Measurements from ENCODE around the gene H6PD.

The H6PD gene

DNA sequence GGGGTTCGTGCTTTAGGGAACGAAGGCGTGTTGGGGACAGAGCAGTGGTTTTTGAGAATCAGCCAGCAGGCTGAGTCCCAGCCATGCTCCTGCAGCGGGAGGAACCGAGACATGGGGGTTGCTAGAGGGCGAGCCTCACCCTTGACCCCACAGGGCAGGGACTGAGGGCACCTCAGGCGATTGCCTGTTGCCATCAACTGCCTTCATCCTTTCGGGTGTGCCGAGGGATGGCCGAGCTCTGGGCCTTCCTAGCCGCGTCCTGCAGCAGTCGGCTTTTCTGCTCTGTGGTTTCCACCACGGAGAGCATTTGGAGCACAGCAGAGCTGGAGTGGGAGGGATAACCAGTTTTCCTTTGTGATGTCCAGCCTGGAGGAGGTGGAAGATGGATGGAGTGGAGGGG lies 71.4 kb downstream of the H6PD start:
- no peak overlapping the region for H3K4me3 ChIP-seq (replicated peaks; ENCODE audit: insufficient read depth, low read length)
- no peak overlapping the region for H3K27ac ChIP-seq (replicated peaks)
- no peak for DNase-seq (ENCODE audit: low read depth in 1 of 2, low spot score in 1 of 2)
- TF ChIP-seq SPI1 (IDR thresholded peaks at IDR 0.05; ENCODE audit: borderline replicate concordance, low read depth) (no peak), POLR2AphosphoS5 (IDR thresholded peaks at IDR 0.05; ENCODE audit: low read depth) (no peak)
- TF ChIP-seq, protein P1, sequence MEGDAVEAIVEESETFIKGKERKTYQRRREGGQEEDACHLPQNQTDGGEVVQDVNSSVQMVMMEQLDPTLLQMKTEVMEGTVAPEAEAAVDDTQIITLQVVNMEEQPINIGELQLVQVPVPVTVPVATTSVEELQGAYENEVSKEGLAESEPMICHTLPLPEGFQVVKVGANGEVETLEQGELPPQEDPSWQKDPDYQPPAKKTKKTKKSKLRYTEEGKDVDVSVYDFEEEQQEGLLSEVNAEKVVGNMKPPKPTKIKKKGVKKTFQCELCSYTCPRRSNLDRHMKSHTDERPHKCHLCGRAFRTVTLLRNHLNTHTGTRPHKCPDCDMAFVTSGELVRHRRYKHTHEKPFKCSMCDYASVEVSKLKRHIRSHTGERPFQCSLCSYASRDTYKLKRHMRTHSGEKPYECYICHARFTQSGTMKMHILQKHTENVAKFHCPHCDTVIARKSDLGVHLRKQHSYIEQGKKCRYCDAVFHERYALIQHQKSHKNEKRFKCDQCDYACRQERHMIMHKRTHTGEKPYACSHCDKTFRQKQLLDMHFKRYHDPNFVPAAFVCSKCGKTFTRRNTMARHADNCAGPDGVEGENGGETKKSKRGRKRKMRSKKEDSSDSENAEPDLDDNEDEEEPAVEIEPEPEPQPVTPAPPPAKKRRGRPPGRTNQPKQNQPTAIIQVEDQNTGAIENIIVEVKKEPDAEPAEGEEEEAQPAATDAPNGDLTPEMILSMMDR (IDR thresholded peaks at IDR 0.05; ENCODE audit: insufficient read depth, low read length) = no peak
- no peaks in the 10 kb centered on the region for H3K27me3 ChIP-seq (ENCODE audit: insufficient read depth, poor library complexity, severe bottlenecking)

DNA sequence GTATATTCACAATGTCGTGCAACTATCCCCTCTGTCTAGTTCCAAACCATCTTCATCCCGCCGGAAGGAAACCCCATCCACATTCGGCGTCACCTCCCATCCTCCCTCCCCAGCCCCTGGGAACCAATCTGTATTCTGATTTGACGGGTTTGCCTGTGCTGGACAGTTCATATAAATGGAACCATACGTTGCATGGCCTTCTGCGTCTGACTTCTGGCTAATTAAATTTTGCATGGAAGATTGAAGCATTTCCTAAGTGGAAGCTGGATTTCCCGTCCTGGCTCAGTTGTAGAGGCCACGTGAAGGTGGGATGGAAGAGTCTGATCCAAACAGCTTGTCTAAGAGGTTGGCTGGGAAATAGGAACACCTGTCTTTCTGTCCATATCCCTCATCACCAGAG lies 72.7 kb downstream of the H6PD start:
- H3K4me3 ChIP-seq (replicated peaks; ENCODE audit: insufficient read depth, low read length) = no peak overlapping the region
- DNase-seq (ENCODE audit: low read depth in 1 of 2, low spot score in 1 of 2) = no peak
- TF ChIP-seq, protein P2, sequence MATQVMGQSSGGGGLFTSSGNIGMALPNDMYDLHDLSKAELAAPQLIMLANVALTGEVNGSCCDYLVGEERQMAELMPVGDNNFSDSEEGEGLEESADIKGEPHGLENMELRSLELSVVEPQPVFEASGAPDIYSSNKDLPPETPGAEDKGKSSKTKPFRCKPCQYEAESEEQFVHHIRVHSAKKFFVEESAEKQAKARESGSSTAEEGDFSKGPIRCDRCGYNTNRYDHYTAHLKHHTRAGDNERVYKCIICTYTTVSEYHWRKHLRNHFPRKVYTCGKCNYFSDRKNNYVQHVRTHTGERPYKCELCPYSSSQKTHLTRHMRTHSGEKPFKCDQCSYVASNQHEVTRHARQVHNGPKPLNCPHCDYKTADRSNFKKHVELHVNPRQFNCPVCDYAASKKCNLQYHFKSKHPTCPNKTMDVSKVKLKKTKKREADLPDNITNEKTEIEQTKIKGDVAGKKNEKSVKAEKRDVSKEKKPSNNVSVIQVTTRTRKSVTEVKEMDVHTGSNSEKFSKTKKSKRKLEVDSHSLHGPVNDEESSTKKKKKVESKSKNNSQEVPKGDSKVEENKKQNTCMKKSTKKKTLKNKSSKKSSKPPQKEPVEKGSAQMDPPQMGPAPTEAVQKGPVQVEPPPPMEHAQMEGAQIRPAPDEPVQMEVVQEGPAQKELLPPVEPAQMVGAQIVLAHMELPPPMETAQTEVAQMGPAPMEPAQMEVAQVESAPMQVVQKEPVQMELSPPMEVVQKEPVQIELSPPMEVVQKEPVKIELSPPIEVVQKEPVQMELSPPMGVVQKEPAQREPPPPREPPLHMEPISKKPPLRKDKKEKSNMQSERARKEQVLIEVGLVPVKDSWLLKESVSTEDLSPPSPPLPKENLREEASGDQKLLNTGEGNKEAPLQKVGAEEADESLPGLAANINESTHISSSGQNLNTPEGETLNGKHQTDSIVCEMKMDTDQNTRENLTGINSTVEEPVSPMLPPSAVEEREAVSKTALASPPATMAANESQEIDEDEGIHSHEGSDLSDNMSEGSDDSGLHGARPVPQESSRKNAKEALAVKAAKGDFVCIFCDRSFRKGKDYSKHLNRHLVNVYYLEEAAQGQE (IDR thresholded peaks at IDR 0.05; ENCODE audit: insufficient replicate concordance, low read depth) = no peak
- TF ChIP-seq GABPA (IDR thresholded peaks at IDR 0.05; ENCODE audit: low read depth) (no peak), SPI1 (IDR thresholded peaks at IDR 0.05; ENCODE audit: borderline replicate concordance, low read depth) (no peak), POLR2AphosphoS5 (IDR thresholded peaks at IDR 0.05; ENCODE audit: low read depth) (no peak)
- TF ChIP-seq, protein P1 (IDR thresholded peaks at IDR 0.05; ENCODE audit: insufficient read depth, low read length) = no peak
- H3K27ac ChIP-seq (replicated peaks) = no peak overlapping the region
- H3K27me3 ChIP-seq (ENCODE audit: insufficient read depth, poor library complexity, severe bottlenecking) = no peaks in the 10 kb centered on the region

DNA sequence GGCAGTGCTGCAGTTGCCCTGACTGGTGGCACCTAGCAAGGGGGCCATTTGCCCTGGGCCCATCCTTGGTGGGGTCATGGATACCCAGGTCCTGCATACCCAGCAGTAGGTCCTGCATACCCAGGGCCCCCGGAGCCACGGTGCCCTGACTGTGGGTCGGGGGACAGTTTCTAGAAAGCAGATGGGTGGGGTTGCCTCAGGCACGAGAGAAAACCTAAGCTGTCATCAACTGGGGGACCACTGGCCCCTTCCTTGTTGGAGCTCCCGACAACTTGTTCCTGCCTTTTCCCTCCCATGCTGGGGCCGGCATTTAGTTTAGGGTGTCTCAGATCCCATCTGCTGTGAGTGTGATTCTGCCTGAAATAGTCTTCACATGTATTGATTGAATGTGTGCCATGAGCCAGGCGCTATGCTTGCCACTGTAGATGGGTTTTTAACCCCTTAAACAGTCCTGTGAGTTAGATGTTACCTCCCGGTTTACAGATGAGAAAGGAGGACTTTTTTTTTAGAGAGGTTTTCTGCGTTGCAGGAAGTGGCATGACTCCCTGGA lies 73.7 kb downstream of the H6PD start:
- H3K4me3 ChIP-seq (replicated peaks; ENCODE audit: insufficient read depth, low read length) = no peak overlapping the region

More for the DNA sequence above, 73.7 kb downstream of the H6PD start:
- TF ChIP-seq, protein P2 (IDR thresholded peaks at IDR 0.05; ENCODE audit: insufficient replicate concordance, low read depth) = no peak
- TF ChIP-seq POLR2AphosphoS5 (IDR thresholded peaks at IDR 0.05; ENCODE audit: low read depth) (no peak), SPI1 (IDR thresholded peaks at IDR 0.05; ENCODE audit: borderline replicate concordance, low read depth) (no peak), GABPA (IDR thresholded peaks at IDR 0.05; ENCODE audit: low read depth) (no peak)
- TF ChIP-seq, protein P1 (IDR thresholded peaks at IDR 0.05; ENCODE audit: insufficient read depth, low read length) = no peak
- H3K27me3 ChIP-seq (ENCODE audit: insufficient read depth, poor library complexity, severe bottlenecking) = no peaks in the 10 kb centered on the region
- no peak overlapping the region for H3K27ac ChIP-seq (replicated peaks)
- DNase-seq (ENCODE audit: low read depth in 1 of 2, low spot score in 1 of 2) = no peak
